DLD1 (cell line): Measurements from ENCODE around the gene GRK1.

Source experiments
- in situ Hi-C: cut with HindIII; loops from 2 replicates; pipeline ENCODE4 v1.10.0; 2017; ENCODE audit warnings: low sequenced_read_pairs

The GRK1 gene

DNA sequence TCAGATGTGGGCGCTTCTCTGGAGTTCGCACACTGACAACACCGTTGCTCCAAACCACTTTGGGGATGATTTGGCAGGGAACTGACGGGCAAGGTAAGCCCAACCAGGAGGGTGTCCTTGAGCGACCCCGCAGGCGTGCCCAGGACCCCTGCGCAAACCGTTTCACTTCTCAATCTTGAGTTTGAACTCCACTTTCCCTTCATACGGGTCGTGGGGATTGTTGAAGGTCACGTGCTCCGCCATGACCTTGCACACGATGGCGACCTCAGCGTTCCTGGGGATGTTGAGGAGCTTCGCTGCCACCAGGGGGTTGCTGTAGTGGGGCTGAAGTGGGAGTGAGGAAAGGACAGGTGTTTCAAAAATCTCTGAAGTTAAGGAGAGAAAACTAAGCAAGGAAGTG lies 17.8 kb upstream of the GRK1 start:
- in situ Hi-C loops, result no loop called here

DNA sequence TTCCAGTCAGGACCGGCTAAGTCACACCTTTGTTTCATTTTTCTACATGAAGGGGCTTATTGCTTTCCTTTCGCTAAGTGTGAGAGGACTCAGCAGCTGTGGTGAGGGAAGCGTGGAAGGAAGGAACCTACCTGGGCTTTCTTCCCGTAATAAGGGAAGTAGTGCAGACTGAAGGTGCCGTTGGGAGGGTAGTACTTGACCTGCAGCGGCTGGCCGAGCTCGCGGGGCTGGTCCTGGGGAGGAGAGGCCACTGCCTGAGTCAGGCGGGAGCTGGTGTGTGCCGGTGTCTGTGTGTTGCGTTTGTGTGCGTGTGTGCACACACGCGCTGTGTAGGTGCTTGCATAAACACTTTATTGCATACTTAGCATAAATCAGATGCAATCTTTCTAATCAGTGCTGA lies 16.7 kb upstream of the GRK1 start:
- in situ Hi-C loops, result no loop called here

DNA sequence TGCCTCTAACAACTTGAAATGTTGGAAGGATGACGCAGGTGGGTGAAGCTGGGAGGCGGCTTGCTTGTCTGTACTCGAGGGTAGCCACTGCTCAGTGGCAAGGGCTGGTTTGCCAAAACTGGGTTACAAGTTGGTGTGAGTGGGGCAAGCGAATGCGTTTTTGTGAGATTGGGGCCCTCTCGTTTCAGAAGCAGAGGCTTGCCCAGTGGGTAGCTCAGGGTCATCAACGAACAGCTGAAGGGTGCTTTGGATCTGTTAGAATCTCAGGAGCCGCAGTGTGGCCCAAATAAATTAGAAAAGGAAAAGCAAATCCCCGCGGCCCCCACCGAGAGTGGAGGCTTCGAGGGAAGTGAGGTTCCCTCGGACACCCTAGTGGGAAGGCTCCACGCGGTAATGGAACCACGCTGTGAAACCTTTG lies 16.3 kb upstream of the GRK1 start:
- in situ Hi-C loops, result no loop called here

DNA sequence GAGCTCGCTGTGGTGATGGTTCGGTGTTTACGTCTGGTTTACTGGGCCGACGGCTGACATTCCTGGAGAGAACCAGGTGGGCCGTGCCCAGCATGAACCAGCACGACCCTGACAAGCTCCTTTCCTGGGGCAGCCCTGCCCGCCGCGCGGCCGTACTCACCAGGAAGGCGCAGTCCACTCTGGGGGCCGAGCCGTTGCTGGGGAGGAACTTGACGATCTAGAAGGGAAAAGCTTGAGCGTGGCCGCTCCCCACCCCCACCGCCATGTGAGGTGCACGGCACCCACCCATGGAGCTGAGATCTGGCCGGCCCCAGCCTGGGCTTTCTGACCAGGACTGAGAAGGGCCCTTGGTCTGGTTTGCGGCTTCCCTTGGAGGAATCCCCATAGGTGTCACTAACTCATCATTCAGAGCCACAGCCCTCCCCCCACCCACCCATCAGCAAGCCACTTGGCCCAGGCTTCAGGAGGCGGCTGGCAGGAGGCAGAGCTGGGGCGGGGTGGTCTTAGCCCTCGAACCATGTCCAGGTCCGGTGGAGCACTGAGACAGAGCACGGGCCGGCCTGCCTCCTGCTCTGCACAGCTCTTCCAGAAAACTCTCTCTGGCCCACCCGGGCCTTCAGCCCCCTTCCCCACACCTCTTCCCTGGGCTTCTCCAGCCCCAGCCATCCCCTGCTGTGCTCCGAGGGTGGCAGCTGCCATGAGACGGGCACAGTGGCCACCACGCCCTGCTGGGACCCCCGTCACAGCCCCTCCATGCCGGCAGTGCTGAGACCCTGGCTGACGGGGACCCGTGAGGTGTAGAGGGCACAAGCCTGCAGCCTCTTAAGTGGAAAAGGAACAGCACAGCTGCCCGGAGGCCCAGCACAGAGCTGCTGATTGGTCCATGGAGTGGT lies 15.3 kb upstream of the GRK1 start:
- in situ Hi-C loops, result no loop called here

DNA sequence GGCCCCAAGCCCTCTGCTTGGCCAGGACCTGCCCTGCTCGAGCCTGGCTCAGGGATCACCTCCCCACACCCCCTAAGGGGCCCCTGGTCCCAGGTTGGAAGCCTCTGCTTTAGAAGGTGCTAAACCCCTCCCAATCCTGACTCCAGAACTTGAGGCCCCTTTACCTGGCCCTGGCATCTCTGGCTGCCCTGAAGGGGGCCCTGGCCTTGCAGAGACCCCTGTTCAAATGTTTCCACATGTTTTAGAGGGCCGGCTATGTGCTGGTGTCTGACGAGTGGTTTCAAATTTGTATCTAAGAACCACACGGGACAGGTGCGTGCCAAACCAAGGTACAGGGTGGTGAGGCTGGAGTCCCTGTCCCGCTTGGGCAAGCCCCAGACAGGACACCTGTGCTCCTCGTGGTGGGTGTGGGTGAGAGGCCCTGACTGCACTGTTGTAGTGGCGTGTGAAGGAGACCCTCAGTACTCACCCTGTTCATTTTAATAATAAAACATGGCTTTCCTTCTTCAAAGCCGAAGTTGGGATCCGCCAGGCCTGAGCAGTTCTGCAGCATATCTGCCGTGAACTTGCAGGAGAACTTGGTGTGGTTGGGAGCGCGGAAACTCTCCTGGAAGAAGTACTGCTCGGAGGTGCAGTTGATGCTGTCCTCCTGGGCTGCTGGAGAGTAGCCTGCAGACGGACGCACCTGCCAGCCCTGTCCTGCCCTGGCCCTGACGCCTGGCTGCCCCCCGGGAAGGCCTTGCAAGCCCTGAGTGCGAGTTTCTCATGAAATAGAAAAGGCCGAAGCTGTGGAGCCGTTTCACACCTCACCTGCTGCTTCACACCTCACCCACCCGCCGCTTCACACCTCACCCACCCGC lies 14.4 kb upstream of the GRK1 start:
- in situ Hi-C loops, result no loop called here

DNA sequence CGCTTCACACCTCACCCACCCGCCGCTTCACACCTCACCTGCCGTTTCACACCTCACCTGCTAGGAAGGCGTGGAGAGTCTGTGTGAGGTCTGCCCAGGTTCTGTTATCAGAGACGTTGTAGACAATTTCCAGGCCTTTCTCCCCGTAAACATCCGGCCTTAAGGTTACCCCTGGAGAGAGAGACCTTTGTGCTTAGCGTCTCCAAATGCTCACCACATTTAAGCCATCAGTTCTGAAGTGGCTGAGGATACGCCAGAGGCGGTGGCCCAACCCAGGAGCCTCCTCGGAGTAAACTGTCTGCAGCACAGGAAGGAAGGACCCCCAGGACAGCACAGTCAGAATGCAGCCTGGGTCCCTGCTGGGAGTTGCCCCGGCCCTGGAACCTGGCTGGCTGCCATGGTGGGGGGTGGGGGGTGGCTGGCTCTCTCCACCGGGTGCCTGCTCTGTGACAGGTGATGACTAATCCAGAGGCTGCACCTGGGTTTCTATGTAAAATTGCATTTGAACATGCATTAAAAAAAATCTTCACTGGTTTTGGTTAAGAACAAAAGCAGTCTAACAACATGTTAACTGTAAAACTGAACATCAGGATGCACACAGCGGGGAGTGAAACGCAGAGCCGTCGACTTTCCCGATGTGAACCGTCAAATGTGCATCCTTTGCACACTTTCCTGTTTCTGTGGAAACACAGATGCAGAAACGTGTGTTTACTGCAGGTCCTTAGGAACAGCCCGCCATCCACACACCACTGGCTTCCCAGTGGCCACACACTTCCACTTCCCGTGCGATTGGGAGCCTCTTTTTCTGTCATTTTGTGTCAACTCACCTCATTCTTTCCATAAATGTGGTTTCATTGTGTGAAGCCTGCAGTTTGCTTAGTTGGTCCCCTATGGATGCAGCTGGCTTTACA lies 13.5 kb upstream of the GRK1 start:
- in situ Hi-C loops, result no loop called here

DNA sequence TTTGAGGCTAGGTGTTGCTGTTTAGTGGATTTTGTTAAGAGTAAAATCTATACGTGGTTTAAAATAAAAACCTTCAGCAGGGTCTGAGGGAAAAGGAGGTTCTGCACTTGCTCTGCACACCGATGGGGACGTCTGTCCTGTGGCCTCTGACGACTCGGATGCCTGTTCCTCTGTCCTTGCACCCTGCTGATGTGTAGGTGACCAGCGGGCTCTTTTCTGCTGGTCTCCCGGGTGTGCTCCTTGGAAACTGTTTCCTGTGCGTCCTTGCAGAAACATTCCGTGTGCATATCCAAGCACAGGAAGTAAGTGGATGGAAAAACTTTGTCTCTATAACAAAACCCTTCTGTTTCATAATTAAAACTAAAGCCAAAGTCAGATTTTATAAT lies 12.9 kb upstream of the GRK1 start:
- in situ Hi-C loops, result no loop called here

DNA sequence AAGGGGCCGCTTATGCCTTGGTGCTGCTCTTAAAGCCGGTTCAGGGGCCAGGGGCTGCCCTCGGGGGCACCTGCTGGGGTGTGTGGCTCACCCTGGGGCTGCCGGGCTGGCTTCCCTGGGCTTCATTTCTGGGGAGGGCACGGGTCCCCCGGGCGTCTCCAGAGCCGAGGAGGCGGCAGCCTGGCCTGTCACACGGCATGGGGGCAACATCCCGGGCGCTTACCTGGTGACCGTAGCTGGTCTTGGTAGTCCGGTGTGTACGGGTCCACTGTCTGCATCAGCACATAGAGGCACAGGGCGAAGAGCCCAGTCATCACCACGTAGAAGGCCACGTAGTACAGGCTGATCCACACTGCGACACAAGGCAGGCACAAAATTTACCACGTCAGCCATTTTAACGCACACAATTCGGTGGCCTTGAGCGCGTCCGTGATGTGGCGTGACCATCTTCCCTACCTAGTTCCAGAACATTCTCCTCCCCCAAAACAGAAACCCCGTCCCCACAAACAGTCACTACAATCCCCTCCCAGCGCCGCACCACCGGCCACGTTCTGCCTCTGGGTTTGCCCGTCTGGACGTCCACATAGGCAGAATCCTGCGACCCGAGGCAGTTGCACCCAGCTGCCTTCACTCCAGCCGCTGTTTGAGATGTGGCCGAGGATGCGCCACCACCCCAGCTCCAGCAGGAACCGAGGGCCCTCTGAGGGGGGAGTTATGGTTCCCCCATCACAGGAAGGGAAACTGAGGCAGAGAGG lies 12.3 kb upstream of the GRK1 start:
- in situ Hi-C loops, result no loop called here

DNA sequence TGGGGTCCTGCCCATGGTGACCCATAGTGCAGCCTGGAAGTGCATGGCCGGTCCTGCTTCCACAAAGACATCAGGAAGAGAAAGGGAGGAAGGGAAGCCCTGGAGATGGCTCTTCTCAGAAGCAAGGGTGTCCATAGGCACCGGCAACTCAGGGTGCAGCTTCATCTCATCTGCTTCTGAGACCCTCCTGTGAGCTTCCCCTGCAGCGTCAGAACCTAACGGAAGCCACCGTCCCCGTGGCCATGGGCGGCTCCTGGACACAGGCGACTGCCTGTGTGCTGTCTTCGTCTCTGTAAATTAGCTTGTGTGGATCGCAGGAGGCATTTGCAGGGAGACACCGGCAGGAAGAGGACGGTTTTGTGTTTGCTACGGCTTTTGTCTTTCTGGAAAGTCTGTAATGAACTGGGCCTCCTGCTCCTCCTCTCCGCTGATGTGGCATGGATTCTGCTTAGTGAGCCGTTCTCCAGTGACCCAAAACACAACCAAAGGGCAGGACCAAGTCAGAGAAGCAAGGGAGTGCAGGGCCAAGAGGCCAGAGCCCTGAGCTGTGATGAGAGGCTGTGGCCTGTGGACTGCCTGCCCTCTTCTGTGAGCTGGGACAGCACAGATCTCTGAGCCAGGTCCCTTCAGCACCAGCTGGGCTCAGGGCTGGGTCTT lies 11.5 kb upstream of the GRK1 start:
- in situ Hi-C loops, result no loop called here

DNA sequence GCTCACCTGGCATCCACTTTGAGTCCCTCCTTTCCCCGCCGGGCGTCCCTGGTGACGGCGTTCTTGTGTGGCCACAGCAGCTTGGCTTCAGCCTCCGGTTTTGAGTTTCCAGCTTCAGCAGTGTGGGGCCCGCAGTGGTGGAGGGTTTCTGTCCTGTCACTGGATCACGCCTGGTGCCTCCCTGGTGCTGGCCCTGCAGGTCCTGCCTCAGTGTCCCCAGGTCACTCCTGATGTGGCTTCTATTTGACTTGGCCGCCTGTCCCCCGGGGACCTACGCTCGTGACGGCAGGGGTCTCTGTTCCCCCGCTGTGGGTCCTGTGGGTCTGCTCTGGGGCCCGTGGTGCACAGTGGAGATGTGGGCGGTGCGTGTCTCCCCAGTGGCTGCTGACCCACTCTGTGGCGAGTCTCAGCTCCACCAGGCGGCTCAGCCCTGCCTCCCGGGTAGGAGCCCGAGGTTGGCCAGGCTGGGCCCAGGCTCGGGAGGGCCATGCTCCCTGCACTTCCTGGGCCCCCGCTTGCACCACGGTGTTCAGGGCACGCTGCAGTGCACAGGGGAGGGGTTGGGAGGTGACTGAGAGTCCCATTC lies 10.9 kb upstream of the GRK1 start:
- in situ Hi-C loops, result no loop called here

DNA sequence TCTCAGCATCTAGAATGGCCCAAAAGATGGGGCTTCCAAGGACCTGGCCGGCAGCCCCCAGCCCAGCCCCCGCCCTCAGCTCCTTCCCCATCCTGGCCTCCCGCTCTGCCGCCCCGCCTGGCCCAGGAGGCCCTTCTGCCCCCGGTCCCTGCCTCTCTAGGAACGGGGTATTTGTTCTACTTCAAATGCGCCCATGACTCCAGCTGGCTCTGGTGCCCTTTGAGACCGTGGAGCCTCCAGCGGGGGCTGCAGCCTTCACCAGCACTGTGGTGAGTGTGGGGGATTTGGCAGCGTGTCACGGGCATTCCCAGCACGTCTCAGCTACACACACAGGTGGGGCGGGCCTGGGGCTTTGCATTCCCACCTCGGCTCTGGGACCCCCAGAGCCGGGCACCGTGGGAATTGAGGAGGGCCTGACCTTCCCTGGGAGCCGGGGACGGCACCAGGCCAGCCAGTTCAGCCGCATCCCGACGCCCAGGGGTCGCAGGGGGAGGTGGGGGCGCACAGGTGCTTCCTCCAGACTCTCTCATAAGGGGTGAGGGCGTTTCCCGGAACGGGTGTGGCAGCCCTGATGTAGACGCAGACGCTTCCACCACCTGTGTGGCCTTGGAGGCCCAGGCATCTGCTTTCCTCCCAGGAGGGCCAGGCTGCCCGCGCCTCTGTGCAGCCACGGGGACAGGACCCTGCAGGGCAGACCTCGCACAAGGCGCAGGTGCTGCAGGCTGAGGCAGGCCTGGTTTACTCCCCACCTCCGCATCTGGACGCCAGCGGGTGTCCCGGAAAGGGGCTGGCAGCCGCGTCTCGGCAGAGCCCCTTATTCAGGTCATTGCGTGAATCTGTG lies 10.0 kb upstream of the GRK1 start:
- in situ Hi-C loops, result no loop called here

DNA sequence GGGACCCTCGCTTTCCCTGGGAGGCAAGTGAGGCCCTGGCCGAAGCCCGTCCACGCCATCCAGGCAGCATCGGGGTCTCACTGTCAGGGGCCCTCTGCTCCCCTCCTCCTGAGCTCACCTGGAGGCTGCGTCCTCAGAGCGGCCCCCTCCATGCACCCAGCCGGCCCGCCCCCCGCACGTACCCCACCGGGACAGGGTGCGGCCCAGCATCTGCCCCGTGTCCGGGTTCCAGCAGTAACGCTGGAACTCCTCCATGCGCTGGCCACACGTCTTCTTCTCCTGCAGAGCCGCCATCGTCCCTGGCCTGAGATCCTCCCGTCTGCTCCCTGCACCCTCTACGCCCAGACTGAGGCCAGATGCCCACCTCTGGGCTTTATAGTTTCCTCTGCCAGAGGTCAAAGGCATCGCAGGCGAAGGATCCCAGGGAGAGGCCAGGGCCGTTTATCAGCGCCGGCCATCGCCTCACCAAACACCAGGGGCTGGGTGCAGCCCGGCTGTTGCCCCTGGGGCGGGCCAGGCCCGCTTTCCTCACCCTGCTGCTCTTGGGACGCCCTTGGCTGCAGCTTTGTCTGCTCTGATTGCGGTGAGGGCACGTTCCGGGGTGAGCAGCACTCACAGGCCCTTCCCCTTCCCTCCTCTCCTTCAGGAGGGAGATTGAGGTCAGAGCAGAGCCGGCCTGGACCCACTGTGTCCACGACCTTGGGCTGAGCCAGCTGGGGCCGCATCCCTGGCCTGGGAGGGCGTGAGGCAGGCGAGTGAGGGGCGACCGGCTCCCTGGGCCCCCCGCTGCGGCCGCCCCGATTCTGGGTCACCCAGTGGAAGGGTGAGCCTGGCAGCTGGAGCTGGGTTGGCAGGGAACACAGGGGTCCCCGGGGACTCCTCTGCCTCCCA lies 8.9 kb upstream of the GRK1 start, which contains the start of gene ATP4B:
ATP4B (minus strand) TSS at position 348 of the 891 bp plus-strand sequence; CDS start at position 294, 54 bp downstream.
- in situ Hi-C loops, result no loop called here

DNA sequence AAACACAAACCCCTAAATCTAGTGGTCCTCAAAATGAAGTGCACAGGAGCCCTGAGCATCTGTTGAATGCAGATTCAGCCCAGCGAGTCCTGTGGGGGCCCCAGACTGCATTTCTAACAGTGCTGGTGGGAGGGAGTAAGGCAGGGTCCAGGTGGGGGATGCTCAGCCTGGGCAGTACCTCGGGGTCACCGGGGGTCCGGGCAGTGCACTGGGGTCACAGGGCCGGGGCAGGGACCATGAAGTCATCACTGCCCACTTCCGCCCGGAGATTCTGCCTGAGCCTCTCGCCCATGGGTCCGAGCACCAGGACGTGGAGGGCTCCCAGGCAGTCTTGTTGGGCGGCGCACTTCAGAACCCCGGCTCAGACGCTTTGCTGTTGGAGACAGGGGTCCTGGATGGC lies 8.2 kb upstream of the GRK1 start:
- in situ Hi-C loops, result no loop called here

DNA sequence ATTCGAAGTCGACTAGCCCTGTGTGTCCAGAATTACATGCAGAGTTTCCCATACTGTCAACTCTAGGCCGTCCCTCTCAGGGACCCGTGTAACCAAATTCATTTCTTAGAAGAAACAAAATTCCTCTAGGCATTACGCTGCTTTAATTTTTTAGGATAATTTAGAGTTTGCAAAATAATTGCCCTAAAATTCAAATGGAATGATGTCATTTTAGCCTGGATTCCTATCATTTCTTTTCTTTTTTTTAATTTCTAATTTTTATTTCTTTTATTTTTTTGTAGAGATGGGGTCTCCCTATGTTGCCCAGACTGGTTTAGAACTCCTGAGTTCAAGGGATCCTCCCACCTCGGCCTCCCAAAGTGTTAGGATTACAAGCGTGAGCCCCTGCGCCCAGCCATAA lies 7.7 kb upstream of the GRK1 start:
- in situ Hi-C loops, result no loop called here

DNA sequence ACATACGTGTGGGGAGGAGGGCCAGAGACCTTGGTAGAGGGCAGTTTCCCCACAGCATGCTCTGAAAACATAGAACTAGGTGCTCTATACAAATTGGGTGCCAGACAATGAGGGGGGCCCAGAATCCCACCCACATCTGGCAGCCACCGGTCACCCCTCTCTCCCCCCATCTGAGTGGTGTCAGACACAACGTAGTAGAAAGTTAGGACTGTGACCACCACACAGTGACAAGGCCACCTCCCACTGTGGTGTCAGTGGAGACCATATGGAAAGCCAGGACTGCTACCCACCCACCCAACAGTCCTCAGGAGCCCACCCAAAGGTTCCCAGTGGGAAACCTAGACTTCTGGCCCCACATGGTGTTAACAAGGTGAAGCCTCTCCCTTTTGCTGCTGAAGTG lies 7.0 kb upstream of the GRK1 start:
- in situ Hi-C loops, result no loop called here

DNA sequence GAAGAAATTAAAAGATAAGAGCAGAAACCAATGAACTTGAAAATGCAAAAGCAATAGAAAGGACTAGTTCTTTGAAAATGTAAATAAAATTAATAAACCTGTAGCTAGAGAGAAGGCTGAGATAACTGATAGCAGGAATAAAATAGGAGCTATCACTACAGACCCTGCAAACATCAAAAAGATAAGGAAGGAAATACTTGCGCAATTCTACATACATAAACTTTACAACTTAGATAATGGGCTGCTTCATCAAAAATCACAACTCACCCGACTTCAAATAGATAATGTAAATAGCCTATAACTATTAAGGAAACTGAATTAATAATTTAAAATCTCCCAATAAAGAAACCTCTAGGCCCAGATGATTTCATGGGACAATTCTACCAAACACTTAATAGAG lies 5.5 kb upstream of the GRK1 start:
- in situ Hi-C loops, result no loop called here

DNA sequence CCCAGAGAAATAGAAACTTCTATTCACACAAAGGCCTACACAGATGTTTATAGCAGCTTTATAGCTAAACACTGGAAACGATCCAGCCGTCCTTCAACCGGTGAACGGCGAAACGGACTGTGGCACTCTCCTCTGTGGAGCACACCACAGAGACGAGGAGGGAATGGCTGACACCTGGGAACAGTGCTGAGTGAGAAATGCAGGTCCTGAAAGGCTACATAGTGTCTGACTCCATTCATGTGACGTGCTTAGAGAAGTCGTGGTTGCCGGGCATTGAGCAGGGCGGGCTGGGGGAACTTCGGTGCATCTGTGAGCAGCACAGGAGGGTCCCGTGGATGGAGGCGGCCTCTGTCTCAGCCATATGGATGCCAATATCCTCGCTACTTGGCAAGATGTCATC lies 3.1 kb upstream of the GRK1 start:
- in situ Hi-C loops, result no loop called here
